ENCODE measurements around the gene MAGI1.

DNA sequence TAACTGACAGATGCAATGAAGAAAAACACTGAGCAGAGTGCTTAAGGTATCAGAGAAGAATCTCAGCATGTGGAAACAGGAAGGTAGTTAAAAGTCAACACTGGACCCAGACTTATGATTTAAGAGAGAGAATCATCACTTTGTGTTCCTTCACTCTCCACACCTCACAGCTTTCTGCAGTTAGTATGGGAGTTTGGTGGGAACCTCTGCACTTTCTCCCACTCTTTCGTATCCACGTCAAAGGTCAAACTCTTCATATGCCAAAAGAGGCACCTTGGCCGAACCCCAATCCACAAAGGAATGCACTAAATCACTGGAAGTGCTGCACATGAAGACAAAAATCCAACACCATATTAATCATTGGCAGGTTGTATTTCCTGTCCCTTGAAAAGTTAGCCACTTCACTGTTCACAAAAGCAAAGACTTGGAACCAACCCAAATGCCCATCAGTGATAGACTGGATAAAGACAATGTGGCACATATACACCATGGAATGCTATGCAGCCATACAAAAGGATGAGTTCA, 361.2 kb downstream of the MAGI1 start:
- TF ChIP-seq EZH2 (IDR thresholded peaks at IDR 0.05; ENCODE audit: low read length, missing control alignments): no peak
- no peak for TF ChIP-seq CTCF (conservative IDR thresholded peaks at IDR 0.05 in 1 of 2, IDR thresholded peaks at IDR 0.05 in 1 of 2; ENCODE audit: low read depth in 1 of 2, low read length in 2 of 2)
